IPS-18c (cell line): ENCODE data around the gene ASAP3.

ENCODE experiments used
- H3K4me3 ChIP-seq: 2 replicates; pipeline ENCODE4 v1.7.0; 2013; ENCODE audit warnings: low read depth, mild to moderate bottlenecking, low read length, moderate library complexity; ENCODE audit not compliant: insufficient read depth
- H3K9me3 ChIP-seq: one replicate; pipeline ENCODE4 v1.6.1; 2013; ENCODE audit warnings: mild to moderate bottlenecking, low read length, moderate library complexity; ENCODE audit not compliant: control insufficient read depth, insufficient read depth

Gene ASAP3

GRCh38 chr1:23485002-23485332 lies 988 bp upstream of the ASAP3 start:
- no peaks in the 10 kb centered on the region for H3K9me3 ChIP-seq
- peak overlapping the region; percentile 57; the same call in 1 of the 2 replicates for H3K4me3 ChIP-seq

- peak overlapping the region; percentile 57 for H3K4me3 ChIP-seq
- H3K9me3 ChIP-seq = no peaks in the 10 kb centered on the region
These were observed 448 bp upstream of the ASAP3 start for GRCh38 chr1:23484253-23485001.

- Histone ChIP-seq H3K4me3 (no peak overlapping the region), H3K9me3 (no peaks in the 10 kb centered on the region)
These were observed 2.1 kb downstream of the ASAP3 start for GRCh38 chr1:23481904-23482303.

GRCh38 chr1:23481026-23481597 lies 2.9 kb downstream of the ASAP3 start:
- H3K4me3 ChIP-seq = no peak overlapping the region
- no peaks in the 10 kb centered on the region for H3K9me3 ChIP-seq

- Histone ChIP-seq H3K9me3 (no peaks in the 10 kb centered on the region), H3K4me3 (no peak overlapping the region)
These were observed 3.6 kb downstream of the ASAP3 start for GRCh38 chr1:23480187-23481025.

GRCh38 chr1:23479666-23479941 lies 4.4 kb downstream of the ASAP3 start:
- Histone ChIP-seq H3K9me3 (no peaks in the 10 kb centered on the region), H3K4me3 (no peak overlapping the region)

- H3K9me3 ChIP-seq = no peaks in the 10 kb centered on the region
- H3K4me3 ChIP-seq = no peak overlapping the region
These were observed 4.9 kb downstream of the ASAP3 start for GRCh38 chr1:23478896-23479665.

- no peak overlapping the region for H3K4me3 ChIP-seq
- H3K9me3 ChIP-seq = no peaks in the 10 kb centered on the region
These were observed 6.4 kb downstream of the ASAP3 start for GRCh38 chr1:23477359-23478144.

- Histone ChIP-seq H3K4me3 (no peak overlapping the region), H3K9me3 (no peaks in the 10 kb centered on the region)
These were observed 8.3 kb downstream of the ASAP3 start for GRCh38 chr1:23475641-23476040.

- Histone ChIP-seq H3K4me3 (no peak overlapping the region), H3K9me3 (no peaks in the 10 kb centered on the region)
These were observed 8.8 kb downstream of the ASAP3 start for GRCh38 chr1:23475134-23475628.

GRCh38 chr1:23473037-23473800 lies 10.8 kb downstream of the ASAP3 start:
- Histone ChIP-seq H3K4me3 (no peak overlapping the region), H3K9me3 (no peaks in the 10 kb centered on the region)

- H3K9me3 ChIP-seq = no peaks in the 10 kb centered on the region
- no peak overlapping the region for H3K4me3 ChIP-seq
These were observed 11.5 kb downstream of the ASAP3 start for GRCh38 chr1:23472351-23473036.

GRCh38 chr1:23471473-23472075 lies 12.4 kb downstream of the ASAP3 start:
- Histone ChIP-seq H3K4me3 (no peak overlapping the region), H3K9me3 (no peaks in the 10 kb centered on the region)

- Histone ChIP-seq H3K4me3 (no peak overlapping the region), H3K9me3 (no peaks in the 10 kb centered on the region)
These were observed 13.5 kb downstream of the ASAP3 start for GRCh38 chr1:23470282-23471070.
